Aorta (tissue), 5 donors: ENCODE measurements around the gene AVPR1A. TPM values are rescaled to one million over a fixed set of nuclear protein-coding genes. Genes with fewer than 3 reads are reported as not detected.
A peak's percentile ranks its signal among the peaks of the same experiment; 100 is the strongest.

Experiments used
- ATAC-seq: fragments of 200-7000 bp; cut with Tn5 transposase; one replicate; pipeline ENCODE4 v1.9.1; 2022; ENCODE audit warnings: moderate library complexity; ENCODE audit not compliant: low FRiP score
- DNase-seq, 2 donors: peaks; one replicate each; pipeline ENCODE4 v3.0.0-alpha.2; 2020
- H3K27ac ChIP-seq, 2 donors: one replicate each; pipeline ENCODE4 v1.5.1; 2013; ENCODE audit warnings: low read length in 2 of 2, mild to moderate bottlenecking in 2 of 2, moderate library complexity in 2 of 2, control low read depth in 1 of 2, inconsistent platforms in 1 of 2, low read depth in 1 of 2
- H3K27me3 ChIP-seq, 2 donors: one replicate each; pipeline ENCODE4 v1.6.1; 2013; ENCODE audit warnings: control low read depth in 1 of 2, low read length in 1 of 2, mild to moderate bottlenecking in 1 of 2, moderate library complexity in 1 of 2; ENCODE audit not compliant: insufficient read depth in 2 of 2, control insufficient read depth in 1 of 2
- H3K36me3 ChIP-seq, 2 donors: one replicate each; pipeline ENCODE4 v1.6.1; 2013; ENCODE audit warnings: control low read depth in 1 of 2, low read length in 1 of 2, mild to moderate bottlenecking in 1 of 2; ENCODE audit not compliant: insufficient read depth in 2 of 2, control insufficient read depth in 1 of 2
- H3K4me1 ChIP-seq, 2 donors: one replicate each; pipeline ENCODE4 v1.6.1; 2013; ENCODE audit warnings: low read length in 2 of 2, control low read depth in 1 of 2, mild to moderate bottlenecking in 1 of 2, moderate library complexity in 1 of 2; ENCODE audit not compliant: insufficient read depth in 2 of 2, control insufficient read depth in 1 of 2
- H3K4me3 ChIP-seq, 2 donors: one replicate each; pipeline ENCODE4 v1.5.1; 2013; ENCODE audit warnings: low read length in 2 of 2, control low read depth in 1 of 2, mild to moderate bottlenecking in 1 of 2
- H3K9me3 ChIP-seq: one replicate; pipeline ENCODE4 v1.6.1; 2013; ENCODE audit warnings: mild to moderate bottlenecking, low read length; ENCODE audit not compliant: control insufficient read depth
- WGBS, 2 donors: extraction: QIAGEN DNeasy Blood & Tissue Kit; methylation state at CpG; one replicate each; pipeline ENCODE4 v1.1.7; 2013; 5-methylcytosine and 5-hydroxymethylcytosine counted together
- intact Hi-C, 2 donors: fragments of 100-400 bp; cut with DNase I; formaldehyde crosslinking; loops; one replicate each; pipeline versions ENCODE4 v1.14.2 to v1.15.0; 2022
- polyA plus RNA-seq, 2 donors: library from polyadenylated mRNA; stranded (reverse); fragments of 200-250 nt; gene quantifications; one replicate each; pipeline ENCODE4 v1.2.3, GENCODE V29; 2013
- total RNA-seq, 2 donors: library from RNA; stranded (reverse); fragmentation: NEBNext Ultra II Directional; extraction: Animal tissue kit (Norgen Biotek cat#: 25700); gene quantifications; one replicate each; pipeline ENCODE4 v1.2.1, GENCODE V29; 2021
- donor health status: healthy with polysubstance abuse.
- donor health status: Bipolar disorder and iron deficiency.
- donor health status: DM: no; HTN: no; CAD: no.
- donor health status: DM: no; HTN: no; CAD: no.
- donor health status: DM: yes; HTN: yes; CAD: no.

AVPR1A gene
- total and polyA plus RNA-seq, 4 donors, result 0.05 to 21.3 (median 3.2) TPM

- DNase-seq (no peak), ATAC-seq (no peak)
- no peaks in the 10 kb centered on the region for H3K27me3 ChIP-seq
- WGBS, 2 donors, result 95% methylated on average over 5 of the region's 5 CpGs
- H3K4me1 ChIP-seq, result peaks cover 0 to 3% of the 10 kb centered on the region in 2 donors
- intact Hi-C loops, result loop anchor here in 1 of 2 donors (5.0 to 10.0 kb wide), 3 partner anchors 150 to 513 kb away; partner anchors contain the start of gene DPY19L2
- H3K9me3 ChIP-seq, result no peaks in the 10 kb centered on the region
- H3K36me3 ChIP-seq, result no peaks in the 10 kb centered on the region
- H3K4me3 ChIP-seq, result no peak overlapping the region
- no peak overlapping the region for H3K27ac ChIP-seq
Measured at GRCh38 chr12:63154560-63154959, 3.6 kb upstream of the AVPR1A start.

GRCh38 chr12:63152321-63152700 is 1.3 kb upstream of the AVPR1A start:
- H3K36me3 ChIP-seq, result no peaks in the 10 kb centered on the region
- no peak overlapping the region for H3K4me3 ChIP-seq
- WGBS, 2 donors, result 12 to 13% methylated on average over 7 of the region's 7 CpGs
- no peaks in the 10 kb centered on the region for H3K9me3 ChIP-seq
- H3K27me3 ChIP-seq, result no peaks in the 10 kb centered on the region
- peaks cover 0 to 3% of the 10 kb centered on the region in 2 donors for H3K4me1 ChIP-seq
- intact Hi-C loops, result loop anchor here in 1 of 2 donors (5.0 to 10.0 kb wide), 3 partner anchors 152 to 515 kb away; partner anchors contain the start of gene DPY19L2
- ATAC-seq (no peak), DNase-seq (no peak)
- H3K27ac ChIP-seq, result no peak overlapping the region

DNA sequence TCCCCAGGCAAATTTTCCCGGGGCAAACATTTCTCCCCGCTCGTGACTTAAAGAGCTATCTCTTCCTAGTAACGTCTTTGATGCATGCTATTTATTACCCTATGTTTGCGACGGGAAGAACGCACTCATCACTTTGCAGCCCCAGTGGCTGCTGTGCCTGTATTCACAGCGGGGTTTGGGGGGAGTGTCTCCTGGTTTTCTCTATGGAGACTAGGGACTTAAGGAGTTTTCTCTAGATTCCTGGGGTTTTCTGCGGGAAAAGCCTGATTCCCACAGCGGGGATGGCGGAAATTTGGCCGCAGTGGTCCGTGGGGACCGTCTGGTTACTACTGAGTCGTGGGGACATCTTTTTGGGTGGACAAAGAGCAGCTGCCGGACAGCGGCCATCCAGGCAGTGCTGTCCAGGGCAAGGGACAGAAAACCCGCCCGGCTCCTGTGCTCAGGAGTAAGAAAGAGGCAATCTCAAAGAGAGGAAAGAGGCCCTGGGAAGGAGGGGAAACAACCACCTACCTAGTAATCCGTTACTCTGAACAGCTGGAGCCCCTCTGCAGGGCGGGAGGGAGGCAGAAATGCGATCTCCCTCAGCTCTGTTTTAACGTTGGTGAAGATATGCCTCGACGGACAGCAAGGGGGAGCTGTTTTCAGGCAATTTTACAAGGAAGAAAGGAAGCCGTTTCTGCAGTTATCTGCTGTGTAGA is 771 bp upstream of the AVPR1A start:
- DNase-seq, result peak; percentile 38 to 73
- Histone ChIP-seq H3K4me3 (peak overlapping the region; percentile 8 to 17), H3K9me3 (no peaks in the 10 kb centered on the region), H3K36me3 (no peaks in the 10 kb centered on the region), H3K27me3 (no peaks in the 10 kb centered on the region), H3K27ac (no peak overlapping the region), H3K4me1 (peaks cover 0 to 3% of the 10 kb centered on the region in 2 donors)
- intact Hi-C loops, result loop anchor here in 1 of 2 donors (5.0 to 10.0 kb wide), 3 partner anchors 153 to 516 kb away; partner anchors contain the start of gene DPY19L2
- WGBS, 2 donors, result 1% methylated on average over 26 of the region's 26 CpGs
- peak; percentile 68 for ATAC-seq

DNA sequence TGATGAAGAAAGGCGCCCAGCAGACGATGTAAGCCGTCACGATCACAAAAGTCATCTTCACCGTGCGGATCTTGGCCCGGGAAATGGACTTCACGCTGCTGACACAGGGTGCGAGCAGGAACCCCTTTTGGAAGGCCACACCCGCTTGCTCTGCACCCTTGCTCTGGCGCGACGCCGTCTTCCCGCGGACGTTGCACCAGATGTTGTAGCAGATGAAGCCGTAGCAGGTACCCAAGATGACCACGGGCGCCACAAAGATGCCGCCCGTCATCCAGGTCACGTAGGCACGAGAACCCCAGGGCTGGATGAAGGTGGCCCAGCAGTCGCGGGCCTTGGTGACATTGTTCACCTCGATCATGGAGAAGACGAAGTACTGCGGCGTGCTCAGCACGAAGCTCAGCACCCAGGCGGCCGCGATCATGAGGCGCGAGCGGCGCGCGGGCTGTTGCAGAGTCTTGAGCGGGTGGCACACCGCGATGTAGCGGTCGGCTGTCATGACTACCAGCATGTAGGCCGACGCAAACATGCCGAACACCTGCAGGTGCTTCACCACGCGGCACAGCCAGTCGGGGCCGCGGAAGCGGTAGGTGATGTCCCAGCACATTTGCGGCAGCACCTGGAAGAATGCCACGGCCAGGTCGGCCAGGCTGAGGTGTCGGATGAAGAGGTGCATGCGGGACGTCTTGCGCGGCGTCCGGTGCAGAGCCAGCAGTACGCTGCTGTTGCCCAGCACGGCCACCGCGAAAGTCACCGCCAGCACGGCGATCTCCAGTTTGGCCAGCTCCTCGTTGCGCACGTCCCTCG is 890 bp downstream of the AVPR1A start:
- intact Hi-C loops, result loop anchor here in 1 of 2 donors (5.0 to 10.0 kb wide), 3 partner anchors 155 to 517 kb away; partner anchors contain the start of gene DPY19L2
- Histone ChIP-seq H3K27ac (no peak overlapping the region), H3K4me1 (peaks cover 0 to 3% of the 10 kb centered on the region in 2 donors), H3K4me3 (peak overlapping the region; percentile 8 to 17), H3K9me3 (no peaks in the 10 kb centered on the region), H3K36me3 (no peaks in the 10 kb centered on the region), H3K27me3 (no peaks in the 10 kb centered on the region)
- WGBS, 2 donors, result 7 to 8% methylated on average over 71 to 75 of the region's 75 CpGs
- DNase-seq (peak; percentile 41 to 76), ATAC-seq (peak; percentile 4)

- Histone ChIP-seq H3K27ac (no peak overlapping the region), H3K36me3 (no peaks in the 10 kb centered on the region), H3K4me1 (no peaks in the 10 kb centered on the region), H3K27me3 (no peaks in the 10 kb centered on the region), H3K4me3 (no peak overlapping the region), H3K9me3 (no peaks in the 10 kb centered on the region)
- no peak for DNase-seq
- 89 to 93% methylated on average over 3 of the region's 3 CpGs for WGBS, 2 donors
- no peak for ATAC-seq
- intact Hi-C loops, result no loop called here
Measured at GRCh38 chr12:63144556-63144955, 6.4 kb downstream of the AVPR1A start.

GRCh38 chr12:63138488-63138887 is 12.5 kb downstream of the AVPR1A start:
- 20 to 29% methylated on average over 4 of the region's 4 CpGs for WGBS, 2 donors
- DNase-seq (no peak), ATAC-seq (no peak)
- Histone ChIP-seq H3K27ac (no peak overlapping the region), H3K4me3 (no peak overlapping the region), H3K36me3 (no peaks in the 10 kb centered on the region), H3K27me3 (no peaks in the 10 kb centered on the region), H3K9me3 (no peaks in the 10 kb centered on the region), H3K4me1 (no peaks in the 10 kb centered on the region)
- intact Hi-C loops, result no loop called here

DNA sequence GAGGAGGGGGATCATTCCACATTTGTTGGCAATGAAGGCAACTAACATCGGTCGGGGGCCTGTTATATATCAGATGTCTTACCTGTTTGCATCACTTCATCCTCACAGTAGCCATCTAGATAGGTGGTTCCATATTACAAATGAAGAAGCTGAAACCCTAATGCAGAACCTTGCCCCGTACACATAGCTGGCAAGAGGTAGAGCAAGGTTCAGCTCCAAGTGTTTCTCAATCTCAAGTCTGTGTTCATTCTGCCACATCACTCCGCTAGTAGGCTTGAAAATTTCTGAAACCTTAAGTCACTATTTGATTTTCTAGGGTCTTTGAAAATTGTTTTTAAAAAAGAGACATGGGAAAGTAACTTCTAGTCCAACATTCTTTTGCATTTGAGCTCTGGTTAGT is 17.0 kb downstream of the AVPR1A start:
- DNase-seq, result no peak
- no peaks in the 10 kb centered on the region for H3K27me3 ChIP-seq
- WGBS, 2 donors, result 78 to 84% methylated on average over 4 of the region's 4 CpGs
- ATAC-seq, result no peak
- no peak overlapping the region for H3K4me3 ChIP-seq
- intact Hi-C loops, result no loop called here
- H3K27ac ChIP-seq, result no peak overlapping the region
- H3K36me3 ChIP-seq, result no peaks in the 10 kb centered on the region
- no peaks in the 10 kb centered on the region for H3K4me1 ChIP-seq
- H3K9me3 ChIP-seq, result no peaks in the 10 kb centered on the region

GRCh38 chr12:63132201-63132600 is 18.8 kb downstream of the AVPR1A start:
- ATAC-seq, result no peak
- intact Hi-C loops, result no loop called here
- H3K4me3 ChIP-seq, result no peak overlapping the region
- H3K9me3 ChIP-seq, result no peaks in the 10 kb centered on the region
- no peak overlapping the region for H3K27ac ChIP-seq
- no peak for DNase-seq
- no peaks in the 10 kb centered on the region for H3K27me3 ChIP-seq
- H3K4me1 ChIP-seq, result no peaks in the 10 kb centered on the region
- H3K36me3 ChIP-seq, result no peaks in the 10 kb centered on the region
- WGBS, 2 donors, result 83 to 94% methylated on average over 1 of the region's 1 CpG
